H1 (cell line): Measurements from ENCODE around the gene RUNX1. TPM values are rescaled to one million over a fixed set of nuclear protein-coding genes. Genes with fewer than 3 reads are reported as not detected.

Experiments used
- CBX5 ChIP-seq: fragments of 300-800, 300-1000 bp; sonication (generic); IDR thresholded peaks from 2 replicates; pipeline ENCODE4 v1.7.1; 2016; ENCODE audit warnings: antibody characterized with exemption, low read length, low read depth
- SP2 ChIP-seq: IDR thresholded peaks from 2 replicates; pipeline ENCODE4 v1.6.1; 2012; ENCODE audit warnings: mild to moderate bottlenecking, low read length, inconsistent platforms
- polyA plus RNA-seq, 7 experiments: library from polyadenylated mRNA; depleted of rRNA in 3 of 7; stranded (reverse) in 5 of 7; unstranded in 2 of 7; fragments of >200 nt in 5 of 7; fragments of 200-250 nt in 2 of 7; gene quantifications; 1 replicate in 5 of 7; 2 replicates in 1 of 7; 4 replicates in 1 of 7; pipeline versions ENCODE4 v1.2.1 to v1.2.3, GENCODE V29; 2011 to 2013; ENCODE audit warnings: missing spikeins in 2 of 7, mixed read lengths in 2 of 7
- total RNA-seq: library from RNA; stranded (reverse); fragmentation: NEBNext Ultra II Directional; extraction: Animal tissue kit (Norgen Biotek cat#: 25700); gene quantifications from 2 replicates; pipeline ENCODE4 v1.2.1, GENCODE V29; 2021

Gene RUNX1
- total and polyA plus RNA-seq, 2 of the 8 experiments (the other 6 are each of a cell fraction or from before 2014, with no cell fraction given): 0.20 to 0.60 TPM

- TF ChIP-seq CBX5 (no peak), SP2 (no peak)
- TF ChIP-seq, all 59 proteins: peak for 0
Measured at GRCh38 chr21:35086357-35086756, 37.3 kb upstream of the RUNX1 start (continued).
